HG02759 (cell line): Measurements from ENCODE around the gene PYGM.

Experiments used
- ATAC-seq: cut with Tn5 transposase; IDR thresholded peaks from one replicate; pipeline ENCODE4 v1.9.1; 2021; ENCODE audit warnings: mild to moderate bottlenecking, moderate library complexity; ENCODE audit not compliant: unreplicated experiment

PYGM gene

GRCh38 chr11:64759722-64760719 is at the start of gene PYGM:
PYGM (minus strand) TSS chr11:64759974; CDS start chr11:64759898, 76 bp downstream.
- no peak for ATAC-seq

- ATAC-seq: no peak
Measured at GRCh38 chr11:64805481-64805880, 45.7 kb upstream of the PYGM start.

- no peak for ATAC-seq
Measured at GRCh38 chr11:64804346-64805210, 44.8 kb upstream of the PYGM start.

- no peak for ATAC-seq
Measured at GRCh38 chr11:64803846-64804345, 44.1 kb upstream of the PYGM start.

- peak; percentile 71 for ATAC-seq
Measured at GRCh38 chr11:64803158-64803845, 43.5 kb upstream of the PYGM start, which contains the start of gene MAP4K2. MAP4K2 (minus strand) TSS chr11:64803214; CDS start chr11:64803149, 65 bp downstream.

GRCh38 chr11:64802370-64803157 is 42.8 kb upstream of the PYGM start:
- ATAC-seq: peak; percentile 9

- no peak for ATAC-seq
Measured at GRCh38 chr11:64801561-64802369, 42.0 kb upstream of the PYGM start.

- no peak for ATAC-seq
Measured at GRCh38 chr11:64801158-64801464, 41.3 kb upstream of the PYGM start.

GRCh38 chr11:64800303-64801157 is 40.8 kb upstream of the PYGM start:
- ATAC-seq: no peak

GRCh38 chr11:64799623-64800302 is 40.0 kb upstream of the PYGM start:
- no peak for ATAC-seq

GRCh38 chr11:64799256-64799622 is 39.5 kb upstream of the PYGM start:
- ATAC-seq: no peak

GRCh38 chr11:64796757-64797541 is 37.2 kb upstream of the PYGM start:
- ATAC-seq: no peak

GRCh38 chr11:64796047-64796756 is 36.4 kb upstream of the PYGM start:
- no peak for ATAC-seq

GRCh38 chr11:64794526-64794925 is 34.8 kb upstream of the PYGM start:
- ATAC-seq: no peak

- no peak for ATAC-seq
Measured at GRCh38 chr11:64793271-64794160, 33.7 kb upstream of the PYGM start.
